Activated CD4-positive, alpha-beta T cell treated with anti-CD3 and anti-CD28 coated beads, Interleukin-2, amount 10 ng/mL, durations not matched to agents 24 days and 14 days (primary cell): ENCODE measurements around the gene SEMA4C. TPM values are rescaled to one million over a fixed set of nuclear protein-coding genes. Genes with fewer than 3 reads are reported as not detected.

Experiments used
- DNase-seq: peaks from one replicate; pipeline ENCODE4 v3.0.0; 2022
- H3K27ac Mint-ChIP-seq: one replicate; pipeline ENCODE4 v1.8.0; 2022; ENCODE audit warnings: mild to moderate bottlenecking, mixed read lengths
- H3K27me3 Mint-ChIP-seq: one replicate; pipeline ENCODE4 v1.8.0; 2022; ENCODE audit warnings: mixed read lengths
- H3K36me3 Mint-ChIP-seq: one replicate; pipeline ENCODE4 v1.8.0; 2022; ENCODE audit warnings: low read depth, mild to moderate bottlenecking, mixed read lengths
- H3K4me1 Mint-ChIP-seq: one replicate; pipeline ENCODE4 v1.8.0; 2021; ENCODE audit warnings: mixed read lengths
- H3K4me3 Mint-ChIP-seq: one replicate; pipeline ENCODE4 v1.8.0; 2022; ENCODE audit warnings: mild to moderate bottlenecking, moderate library complexity, mixed read lengths
- H3K9me3 Mint-ChIP-seq: one replicate; pipeline ENCODE4 v1.8.0; 2021; ENCODE audit warnings: mixed read lengths
- intact Hi-C: fragments of 100-400 bp; cut with micrococcal nuclease; formaldehyde crosslinking; loops from one replicate; pipeline ENCODE4 v1.15.1; 2023
- total RNA-seq: library from RNA; stranded (reverse); gene quantifications from 2 replicates; pipeline ENCODE4 v1.2.3, GENCODE V29; 2022

SEMA4C gene
- total RNA-seq, 1 donor from 2014 or later, result 26.1 TPM

- Mint-ChIP-seq H3K4me1 (peaks cover 45% of the 10 kb centered on the region), H3K36me3 (peaks cover 33% of the 10 kb centered on the region), H3K27ac (peak overlapping the region; percentile 86), H3K4me3 (peak overlapping the region; percentile 91), H3K27me3 (no peaks in the 10 kb centered on the region), H3K9me3 (no peaks in the 10 kb centered on the region)
- intact Hi-C loops, result loop anchor here (1.0 to 5.0 kb wide), 8 partner anchors 13 to 548 kb away; partner anchors contain the start of genes ANKRD39, ARID5A, CIAO1 and CNNM4
- DNase-seq, result no peak
Observed at GRCh38 chr2:96815326-96816126, 54.4 kb downstream of the SEMA4C start.

- Mint-ChIP-seq H3K9me3 (no peaks in the 10 kb centered on the region), H3K4me3 (no peak overlapping the region), H3K27ac (no peak overlapping the region), H3K36me3 (peaks cover 26% of the 10 kb centered on the region), H3K27me3 (no peaks in the 10 kb centered on the region), H3K4me1 (peaks cover 26% of the 10 kb centered on the region)
- intact Hi-C loops, result no loop called here
- DNase-seq, result no peak
Observed at GRCh38 chr2:96813656-96814055, 56.2 kb downstream of the SEMA4C start.

- no peak for DNase-seq
- Mint-ChIP-seq H3K9me3 (no peaks in the 10 kb centered on the region), H3K36me3 (peaks cover 19% of the 10 kb centered on the region), H3K27me3 (no peaks in the 10 kb centered on the region), H3K4me3 (no peak overlapping the region), H3K27ac (no peak overlapping the region), H3K4me1 (peaks cover 15% of the 10 kb centered on the region)
- intact Hi-C loops, result no loop called here
Observed at GRCh38 chr2:96811917-96812316, 58.0 kb downstream of the SEMA4C start.

GRCh38 chr2:96810783-96811192 lies 59.1 kb downstream of the SEMA4C start:
- Mint-ChIP-seq H3K9me3 (no peaks in the 10 kb centered on the region), H3K27ac (no peak overlapping the region), H3K4me1 (peaks cover 24% of the 10 kb centered on the region), H3K27me3 (no peaks in the 10 kb centered on the region), H3K36me3 (peaks cover 19% of the 10 kb centered on the region), H3K4me3 (no peak overlapping the region)
- intact Hi-C loops, result no loop called here
- DNase-seq, result no peak

- DNase-seq, result no peak
- H3K9me3 Mint-ChIP-seq, result no peaks in the 10 kb centered on the region
- peak overlapping the region; percentile 60 for H3K27ac Mint-ChIP-seq
- peaks cover 20% of the 10 kb centered on the region for H3K4me1 Mint-ChIP-seq
- no peak overlapping the region for H3K4me3 Mint-ChIP-seq
- H3K36me3 Mint-ChIP-seq, result peaks cover 19% of the 10 kb centered on the region
- no peaks in the 10 kb centered on the region for H3K27me3 Mint-ChIP-seq
- intact Hi-C loops, result no loop called here
Observed at GRCh38 chr2:96809951-96810782, 59.7 kb downstream of the SEMA4C start.

Other genes with a start within 250 kb of the SEMA4C start
- 45.5 and 46.5 TPM in 2 replicates for gene KANSL3, start 231.8 kb downstream of the SEMA4C start, total RNA-seq
- not detected in 2 replicates for gene FER1L5, start 227.3 kb downstream of the SEMA4C start, total RNA-seq
- 6.5 and 7.3 TPM in 2 replicates for gene LMAN2L, start 130.0 kb downstream of the SEMA4C start, total RNA-seq
- gene CNNM4, start 109.2 kb downstream of the SEMA4C start, total RNA-seq, result 10.1 and 11.2 TPM in 2 replicates
- gene CNNM3, start 53.8 kb downstream of the SEMA4C start, total RNA-seq, result 29.4 and 30.5 TPM in 2 replicates
- 6.7 and 8.4 TPM in 2 replicates for gene ANKRD23, start 26.1 kb downstream of the SEMA4C start, total RNA-seq
- gene ANKRD39, start 12.1 kb downstream of the SEMA4C start, total RNA-seq, result 37.0 and 44.0 TPM in 2 replicates
- gene FAM178B, start 116.5 kb upstream of the SEMA4C start, total RNA-seq, result not detected in 2 replicates
- gene FAHD2B, start 224.8 kb upstream of the SEMA4C start, total RNA-seq, result 22.3 and 24.3 TPM in 2 replicates
- gene ANKRD36, start 243.1 kb upstream of the SEMA4C start, total RNA-seq, result 41.2 and 45.1 TPM in 2 replicates